Thymus (tissue), 11 donors: ENCODE data around the gene SHOC2. TPM values are rescaled to one million over a fixed set of nuclear protein-coding genes. Genes with fewer than 3 reads are reported as not detected.

Source experiments
- DNase-seq, 9 donors: peaks; one replicate each; pipeline ENCODE4 v3.0.0-alpha.2; 2013; ENCODE audit warnings: low spot score in 9 of 9, low read depth in 6 of 9, missing footprints in 1 of 9
- H3K27ac ChIP-seq, 2 donors: one replicate each; pipeline ENCODE4 v1.5.1; 2013; ENCODE audit warnings: control low read depth in 1 of 2, low read depth in 1 of 2, low read length in 1 of 2, mild to moderate bottlenecking in 1 of 2, moderate library complexity in 1 of 2
- H3K27me3 ChIP-seq, 2 donors: one replicate each; pipeline ENCODE4 v1.5.1; 2013; ENCODE audit warnings: low read length in 1 of 2; ENCODE audit not compliant: control insufficient read depth in 2 of 2, insufficient read depth in 1 of 2
- H3K36me3 ChIP-seq, 2 donors: one replicate each; pipeline ENCODE4 v1.5.1; 2013; ENCODE audit warnings: low read length in 1 of 2, mild to moderate bottlenecking in 1 of 2, moderate library complexity in 1 of 2; ENCODE audit not compliant: control insufficient read depth in 2 of 2, insufficient read depth in 2 of 2
- H3K4me1 ChIP-seq, 2 donors: one replicate each; pipeline ENCODE4 v1.5.1; 2013; ENCODE audit warnings: low read length in 2 of 2; ENCODE audit not compliant: control insufficient read depth in 2 of 2, insufficient read depth in 2 of 2
- H3K4me3 ChIP-seq, 2 donors: one replicate each; pipeline ENCODE4 v1.5.1; 2013; ENCODE audit warnings: low read length in 2 of 2, control low read depth in 1 of 2, mild to moderate bottlenecking in 1 of 2
- H3K9me3 ChIP-seq, 2 donors: one replicate each; pipeline ENCODE4 v1.5.1; 2013; ENCODE audit warnings: low read length in 1 of 2, mild to moderate bottlenecking in 1 of 2; ENCODE audit not compliant: control insufficient read depth in 2 of 2, insufficient read depth in 1 of 2
- WGBS: extraction: QIAGEN DNeasy Blood & Tissue Kit; methylation state at CpG from one replicate; pipeline ENCODE4 v1.1.7; 2013; 5-methylcytosine and 5-hydroxymethylcytosine counted together
- polyA plus RNA-seq: library from polyadenylated mRNA; stranded (reverse); fragments of 200-250 nt; gene quantifications from one replicate; pipeline ENCODE4 v1.2.3, GENCODE V29; 2013
- total RNA-seq: library from RNA; stranded (reverse); fragments of 120-200 nt; gene quantifications from one replicate; pipeline ENCODE4 v1.2.4, GENCODE V29; 2013
- donor health status: healthy.

SHOC2 gene
- total and polyA plus RNA-seq, 2 donors = 31.0 to 33.9 TPM

- Histone ChIP-seq H3K4me3 (no peak overlapping the region), H3K9me3 (peaks cover 0 to 15% of the 10 kb centered on the region in 2 donors), H3K36me3 (no peaks in the 10 kb centered on the region), H3K27me3 (no peaks in the 10 kb centered on the region), H3K27ac (no peak overlapping the region), H3K4me1 (no peaks in the 10 kb centered on the region)
- DNase-seq = no peak
Observed at GRCh38 chr10:111037858-111038257, 118.5 kb downstream of the SHOC2 start.

- Histone ChIP-seq H3K36me3 (no peaks in the 10 kb centered on the region), H3K27ac (no peak overlapping the region), H3K4me3 (no peak overlapping the region), H3K27me3 (no peaks in the 10 kb centered on the region), H3K9me3 (peaks cover 0 to 17% of the 10 kb centered on the region in 2 donors), H3K4me1 (no peaks in the 10 kb centered on the region)
- WGBS = 94% methylated on average over 2 of the region's 2 CpGs
- DNase-seq = no peak
Observed at GRCh38 chr10:111039522-111039921, 120.1 kb downstream of the SHOC2 start.

GRCh38 chr10:111057006-111057405 lies 137.6 kb downstream of the SHOC2 start:
- WGBS = 95% methylated on average over 1 of the region's 1 CpG

More at GRCh38 chr10:111057006-111057405, 137.6 kb downstream of the SHOC2 start:
- Histone ChIP-seq H3K27ac (no peak overlapping the region), H3K4me1 (no peaks in the 10 kb centered on the region), H3K4me3 (no peak overlapping the region), H3K9me3 (no peaks in the 10 kb centered on the region), H3K36me3 (no peaks in the 10 kb centered on the region), H3K27me3 (no peaks in the 10 kb centered on the region)
- no peak for DNase-seq

Other genes with a start within 250 kb of the SHOC2 start
- 113 TPM for gene PDCD4, start 47.7 kb upstream of the SHOC2 start, total RNA-seq
- gene PDCD4, start 47.7 kb upstream of the SHOC2 start, polyA plus RNA-seq = 260 TPM
- 25.2 TPM for gene BBIP1, start 424 bp upstream of the SHOC2 start, total RNA-seq
- gene BBIP1, start 424 bp upstream of the SHOC2 start, polyA plus RNA-seq = 43.4 TPM
- 0.09 TPM for gene ADRA2A, start 157.4 kb downstream of the SHOC2 start, total RNA-seq
- 0.80 TPM for gene ADRA2A, start 157.4 kb downstream of the SHOC2 start, polyA plus RNA-seq